Small intestine (tissue), 7 donors: ENCODE measurements around the gene LILRB2. TPM values are rescaled to one million over a fixed set of nuclear protein-coding genes. Genes with fewer than 3 reads are reported as not detected.

ENCODE experiments used
- DNase-seq, 2 donors: peaks; one replicate each; pipeline versions ENCODE4 v3.0.0 to v3.0.0-alpha.2; 2013
- FAIRE-seq: peaks from 2 replicates; lab custom pipeline; 2012; peaks lifted over from hg19 to GRCh38; lab: Jason Lieb, UNC
- H3K27ac ChIP-seq, 3 donors: one replicate each; pipeline ENCODE4 v1.5.1; 2013; ENCODE audit warnings: low read length in 2 of 3, mild to moderate bottlenecking in 2 of 3, control low read depth in 1 of 3, inconsistent platforms in 1 of 3, low read depth in 1 of 3, moderate library complexity in 1 of 3
- H3K27me3 ChIP-seq, 3 donors: one replicate each; pipeline ENCODE4 v1.6.1; 2013; ENCODE audit warnings: low read length in 3 of 3, inconsistent platforms in 1 of 3; ENCODE audit not compliant: control insufficient read depth in 3 of 3, insufficient read depth in 3 of 3
- H3K36me3 ChIP-seq, 3 donors: one replicate each; pipeline ENCODE4 v1.6.1; 2013; ENCODE audit warnings: low read length in 3 of 3, inconsistent platforms in 1 of 3, low read depth in 1 of 3, mild to moderate bottlenecking in 1 of 3, moderate library complexity in 1 of 3; ENCODE audit not compliant: control insufficient read depth in 3 of 3, insufficient read depth in 2 of 3
- H3K4me1 ChIP-seq, 3 donors: one replicate each; pipeline ENCODE4 v1.6.1; 2013; ENCODE audit warnings: low read length in 2 of 3, inconsistent platforms in 1 of 3, low read depth in 1 of 3, mild to moderate bottlenecking in 1 of 3, moderate library complexity in 1 of 3; ENCODE audit not compliant: control insufficient read depth in 3 of 3, insufficient read depth in 2 of 3
- H3K4me3 ChIP-seq, 3 donors: one replicate each; pipeline ENCODE4 v1.5.1; 2013; ENCODE audit warnings: low read length in 3 of 3, control low read depth in 1 of 3, inconsistent platforms in 1 of 3, low read depth in 1 of 3, mild to moderate bottlenecking in 1 of 3, moderate library complexity in 1 of 3
- H3K9me3 ChIP-seq, 2 donors: one replicate each; pipeline ENCODE4 v1.6.1; 2013; ENCODE audit warnings: low read depth in 1 of 2, low read length in 1 of 2; ENCODE audit not compliant: control insufficient read depth in 2 of 2, insufficient read depth in 1 of 2
- WGBS, 3 donors: extraction: QIAGEN DNeasy Blood & Tissue Kit; methylation state at CpG; one replicate each; pipeline ENCODE4 v1.1.7; 2013; 5-methylcytosine and 5-hydroxymethylcytosine counted together
- polyA plus RNA-seq, 4 donors: library from polyadenylated mRNA; stranded (reverse) in 3 of 4; unstranded in 1 of 4; fragments of 200-250 nt in 3 of 4; fragments of 120-200 nt in 1 of 4; gene quantifications; one replicate each; pipeline versions ENCODE4 v1.2.1 to v1.2.3, GENCODE V29; 2013
- donor health status: healthy with polysubstance abuse.
- donor health status: control.
- donor health status: control.
- donor health status: Bipolar disorder and iron deficiency.
- donor health status: healthy.

The LILRB2 gene
- polyA plus RNA-seq, 4 donors = 0.22 to 4.7 (median 1.7) TPM

GRCh38 chr19:54311486-54311885 lies 30.6 kb upstream of the LILRB2 start:
- no peaks in the 10 kb centered on the region for H3K27me3 ChIP-seq
- H3K9me3 ChIP-seq = no peaks in the 10 kb centered on the region
- H3K27ac ChIP-seq = no peak overlapping the region
- WGBS, 3 donors = 35 to 69% (median 62%) methylated on average over 5 of the region's 5 CpGs
- no peaks in the 10 kb centered on the region for H3K36me3 ChIP-seq
- no peak overlapping the region for H3K4me3 ChIP-seq
- FAIRE-seq = no peak
- no peak for DNase-seq
- H3K4me1 ChIP-seq = no peaks in the 10 kb centered on the region

- Histone ChIP-seq H3K27me3 (no peaks in the 10 kb centered on the region), H3K36me3 (no peaks in the 10 kb centered on the region), H3K9me3 (no peaks in the 10 kb centered on the region), H3K27ac (no peak overlapping the region), H3K4me3 (no peak overlapping the region), H3K4me1 (no peaks in the 10 kb centered on the region)
- no peak for FAIRE-seq
- 58 to 74% (median 65%) methylated on average over 5 of the region's 5 CpGs for WGBS, 3 donors
- no peak for DNase-seq
These were observed 29.6 kb upstream of the LILRB2 start for GRCh38 chr19:54310543-54310942.

- no peaks in the 10 kb centered on the region for H3K27me3 ChIP-seq
These were observed 28.9 kb upstream of the LILRB2 start for GRCh38 chr19:54309811-54310210.

GRCh38 chr19:54307389-54308020 lies 26.6 kb upstream of the LILRB2 start:
- FAIRE-seq (no peak), DNase-seq (no peak)
- WGBS, 3 donors = 70 to 81% (median 78%) methylated on average over 5 of the region's 5 CpGs

More at GRCh38 chr19:54309811-54310210, 28.9 kb upstream of the LILRB2 start:
- Histone ChIP-seq H3K4me3 (no peak overlapping the region), H3K36me3 (no peaks in the 10 kb centered on the region), H3K9me3 (no peaks in the 10 kb centered on the region), H3K4me1 (no peaks in the 10 kb centered on the region), H3K27ac (no peak overlapping the region)
- DNase-seq (no peak), FAIRE-seq (no peak)
- 72 to 74% (median 73%) methylated on average over 11 to 12 of the region's 12 CpGs for WGBS, 3 donors

GRCh38 chr19:54305141-54305540 lies 24.2 kb upstream of the LILRB2 start:
- 64 to 100% (median 85%) methylated on average over 1 of the region's 1 CpG for WGBS, 3 donors
- no peak for DNase-seq
- no peak for FAIRE-seq

More at GRCh38 chr19:54307389-54308020, 26.6 kb upstream of the LILRB2 start:
- Histone ChIP-seq H3K9me3 (no peaks in the 10 kb centered on the region), H3K36me3 (no peaks in the 10 kb centered on the region), H3K4me3 (no peak overlapping the region), H3K27ac (no peak overlapping the region), H3K4me1 (no peaks in the 10 kb centered on the region), H3K27me3 (no peaks in the 10 kb centered on the region)

GRCh38 chr19:54302257-54302656 lies 21.3 kb upstream of the LILRB2 start:
- no peaks in the 10 kb centered on the region for H3K36me3 ChIP-seq
- no peaks in the 10 kb centered on the region for H3K27me3 ChIP-seq
- H3K27ac ChIP-seq = no peak overlapping the region
- DNase-seq (no peak), FAIRE-seq (no peak)
- H3K4me3 ChIP-seq = no peak overlapping the region
- H3K9me3 ChIP-seq = no peaks in the 10 kb centered on the region
- 55 to 69% (median 61%) methylated on average over 4 of the region's 4 CpGs for WGBS, 3 donors
- H3K4me1 ChIP-seq = no peaks in the 10 kb centered on the region

More at GRCh38 chr19:54305141-54305540, 24.2 kb upstream of the LILRB2 start:
- Histone ChIP-seq H3K4me1 (no peaks in the 10 kb centered on the region), H3K27me3 (no peaks in the 10 kb centered on the region), H3K27ac (no peak overlapping the region), H3K36me3 (no peaks in the 10 kb centered on the region), H3K9me3 (no peaks in the 10 kb centered on the region), H3K4me3 (no peak overlapping the region)

- H3K4me3 ChIP-seq = no peak overlapping the region
- H3K9me3 ChIP-seq = no peaks in the 10 kb centered on the region
- 79 to 86% (median 82%) methylated on average over 5 of the region's 5 CpGs for WGBS, 3 donors
- DNase-seq = no peak
- no peaks in the 10 kb centered on the region for H3K36me3 ChIP-seq
- no peaks in the 10 kb centered on the region for H3K4me1 ChIP-seq
- no peak overlapping the region for H3K27ac ChIP-seq
- no peaks in the 10 kb centered on the region for H3K27me3 ChIP-seq
- FAIRE-seq = no peak
These were observed 18.6 kb upstream of the LILRB2 start for GRCh38 chr19:54299515-54299914.

- FAIRE-seq = no peak
- Histone ChIP-seq H3K27me3 (no peaks in the 10 kb centered on the region), H3K27ac (no peak overlapping the region), H3K36me3 (no peaks in the 10 kb centered on the region), H3K4me1 (no peaks in the 10 kb centered on the region), H3K9me3 (no peaks in the 10 kb centered on the region), H3K4me3 (no peak overlapping the region)
- 52 to 58% (median 56%) methylated on average over 7 of the region's 7 CpGs for WGBS, 3 donors
- no peak for DNase-seq
These were observed 18.2 kb upstream of the LILRB2 start for GRCh38 chr19:54299126-54299498.
